ENCODE measurements around the gene SGCA.

- no peak for TF ChIP-seq CTCF (IDR thresholded peaks at IDR 0.05; ENCODE audit: low read depth, low read length, poor library complexity, severe bottlenecking)
- no peak for TF ChIP-seq EZH2phosphoT487 (IDR thresholded peaks at IDR 0.05; ENCODE audit: borderline replicate concordance, low read length)
Measured at GRCh38 chr17:50205111-50205962, 39.5 kb downstream of the SGCA start.
